SK-N-SH (cell line): ENCODE measurements around the gene RPS6KA2. TPM values are rescaled to one million over a fixed set of nuclear protein-coding genes. Genes with fewer than 3 reads are reported as not detected.

Experiments
- CTCF ChIA-PET: fragments of 300-600, 350-600 bp; formaldehyde crosslinking; extraction: SDS; loops from one replicate; lab custom pipeline; 2021; lab: Yijun Ruan, JAX
- POLR2A ChIA-PET: fragments of 350-600 bp; sonication (Branson Sonifier 250); formaldehyde crosslinking; extraction: SDS; loops from one replicate; lab custom pipeline; 2020; ENCODE audit warnings: antibody characterized with exemption, inconsistent platforms; lab: Yijun Ruan, JAX
- DNase-seq: peaks from one replicate; pipeline ENCODE4 v3.0.0; 2012
- H2AFZ ChIP-seq: fragments of 200-600 bp; sonication (generic); 2 replicates; pipeline ENCODE4 v1.8.1; 2016; ENCODE audit warnings: antibody characterized with exemption, mild to moderate bottlenecking, low read depth
- H3F3A ChIP-seq: fragments of 200-600 bp; sonication (generic); replicated peaks from 2 replicates; pipeline ENCODE3; 2016; ENCODE audit warnings: antibody characterized with exemption, mild to moderate bottlenecking; ENCODE audit not compliant: insufficient read depth
- H3K27ac ChIP-seq, 2 experiments: fragments of 200-500 bp in 1 of 2; fragments of 200-600 bp in 1 of 2; sonication (Bioruptor generic) in 1 of 2; sonication (generic), shearing (Covaris generic) in 1 of 2; 2 replicates each; pipeline versions ENCODE4 v1.5.1 to v1.6.1; 2014 to 2016; ENCODE audit warnings: low read depth in 2 of 2, inconsistent platforms in 1 of 2, low read length in 1 of 2, mild to moderate bottlenecking in 1 of 2, mixed read lengths in 1 of 2
- H3K27me3 ChIP-seq: fragments of 200-600 bp; sonication (generic), shearing (Covaris generic); 2 replicates; pipeline ENCODE4 v1.6.1; 2016; ENCODE audit warnings: mixed run types; ENCODE audit not compliant: insufficient read depth
- H3K36me3 ChIP-seq, 2 experiments: fragments of 200-500 bp in 1 of 2; fragments of 200-600 bp in 1 of 2; sonication (Bioruptor generic) in 1 of 2; sonication (generic) in 1 of 2; replicated peaks in 1 of 2; 2 replicates each; pipeline versions ENCODE3 to v1.5.1; 2014 to 2016; ENCODE audit warnings: low read length in 1 of 2, mild to moderate bottlenecking in 1 of 2; ENCODE audit not compliant: insufficient read depth in 2 of 2, control insufficient read depth in 1 of 2
- H3K4me1 ChIP-seq, 2 experiments: fragments of 200-500 bp in 1 of 2; fragments of 200-600 bp in 1 of 2; sonication (Bioruptor generic) in 1 of 2; sonication (generic), shearing (Covaris generic) in 1 of 2; 2 replicates each; pipeline versions ENCODE4 v1.5.1 to v1.6.1; 2014 to 2016; ENCODE audit warnings: low read depth in 1 of 2, low read length in 1 of 2, mixed run types in 1 of 2; ENCODE audit not compliant: insufficient read depth in 2 of 2, control insufficient read depth in 1 of 2
- H3K4me2 ChIP-seq: fragments of 200-600 bp; sonication (generic), shearing (Covaris generic); 2 replicates; pipeline ENCODE4 v1.6.1; 2017; ENCODE audit warnings: mixed run types
- H3K4me3 ChIP-seq, 2 experiments: fragments of 200-500 bp in 1 of 2; fragments of 200-600 bp in 1 of 2; sonication (Bioruptor generic) in 1 of 2; sonication (generic), shearing (Covaris generic) in 1 of 2; 2 replicates each; pipeline versions ENCODE4 v1.5.1 to v1.8.1; 2014 to 2016; ENCODE audit warnings: low read depth in 2 of 2, inconsistent platforms in 1 of 2, low read length in 1 of 2, mild to moderate bottlenecking in 1 of 2, mixed read lengths in 1 of 2, moderate library complexity in 1 of 2
- H3K79me2 ChIP-seq: fragments of 200-600 bp; sonication (generic); 2 replicates; pipeline ENCODE4 v1.8.1; 2017; ENCODE audit warnings: mild to moderate bottlenecking; ENCODE audit not compliant: insufficient read depth
- H3K9ac ChIP-seq: fragments of 200-600 bp; sonication (generic); 2 replicates; pipeline ENCODE4 v1.6.1; 2017; ENCODE audit warnings: mixed run types
- H3K9me2 ChIP-seq: fragments of 200-600 bp; sonication (generic); 2 replicates; pipeline ENCODE4 v1.6.1; 2017; ENCODE audit warnings: mixed run types
- H3K9me3 ChIP-seq: fragments of 200-600 bp; sonication (generic); 2 replicates; pipeline ENCODE4 v1.6.1; 2017; ENCODE audit warnings: mixed run types, mild to moderate bottlenecking, moderate library complexity
- H4K20me1 ChIP-seq: fragments of 200-600 bp; sonication (generic); 2 replicates; pipeline ENCODE4 v1.6.1; 2017; ENCODE audit warnings: mild to moderate bottlenecking, mixed run types; ENCODE audit not compliant: insufficient read depth
- CHD2 ChIP-seq: fragments of 150-350 bp; IDR thresholded peaks from 2 replicates; pipeline ENCODE4 v1.6.1; 2018; ENCODE audit warnings: low read length; ENCODE audit not compliant: partially characterized antibody
- EP300 ChIP-seq, 2 experiments: IDR thresholded peaks; 2 replicates each; pipeline versions ENCODE4 v1.4.0 to v1.6.1; 2012; ENCODE audit warnings: borderline replicate concordance in 1 of 2, low read depth in 1 of 2, low read length in 1 of 2
- FOXJ3 ChIP-seq: sonication (generic); formaldehyde crosslinking; IDR thresholded peaks from 2 replicates; pipeline ENCODE4 v1.5.1; 2020; ENCODE audit warnings: mild to moderate bottlenecking, missing genetic modification reagents
- GATA2 ChIP-seq: sonication (generic); formaldehyde crosslinking; IDR thresholded peaks from 2 replicates; pipeline ENCODE4 v1.5.0; 2020; ENCODE audit warnings: mild to moderate bottlenecking, missing genetic modification reagents
- MAX ChIP-seq: IDR thresholded peaks from 2 replicates; pipeline ENCODE4 v1.4.0; 2012; ENCODE audit warnings: low read depth
- NRF1 ChIP-seq: IDR thresholded peaks from 2 replicates; pipeline ENCODE4 v1.6.1; 2012; ENCODE audit warnings: low read depth, mild to moderate bottlenecking, low read length
- PBX3 ChIP-seq: IDR thresholded peaks from 2 replicates; pipeline ENCODE4; 2012
- POLR2AphosphoS5 ChIP-seq: IDR thresholded peaks from 2 replicates; pipeline ENCODE4 v1.6.1; 2012; ENCODE audit warnings: low read depth, low read length
- RAD21 ChIP-seq: IDR thresholded peaks from 2 replicates; pipeline ENCODE4 v1.6.1; 2012; ENCODE audit warnings: mild to moderate bottlenecking, low read length
- REST ChIP-seq: IDR thresholded peaks from 2 replicates; pipeline ENCODE4 v1.6.1; 2012; ENCODE audit warnings: mild to moderate bottlenecking, low read depth, low read length, moderate library complexity
- RFX5 ChIP-seq: IDR thresholded peaks from 2 replicates; pipeline ENCODE4 v1.6.1; 2012; ENCODE audit warnings: mild to moderate bottlenecking, improper control_type of control experiment, low read length
- RXRA ChIP-seq: IDR thresholded peaks from 2 replicates; pipeline ENCODE4 v1.4.0; 2012; ENCODE audit warnings: low read depth, mild to moderate bottlenecking, borderline replicate concordance
- USF1 ChIP-seq: IDR thresholded peaks from 2 replicates; pipeline ENCODE4 v1.4.0; 2012; ENCODE audit warnings: low read depth, borderline replicate concordance
- WGBS: methylation state at CpG from one replicate; pipeline ENCODE4 v1.1.6; 2017; ENCODE audit warnings: low lambda C conversion rate; 5-methylcytosine and 5-hydroxymethylcytosine counted together
- polyA plus RNA-seq, 3 experiments: library from polyadenylated mRNA; depleted of rRNA; stranded (reverse); fragments of >200 nt; gene quantifications; 2 replicates each; pipeline ENCODE4 v1.2.3, GENCODE V29; 2012

Gene RPS6KA2
- polyA plus RNA-seq, 1 of the 3 experiments (the other 2 are of a cell fraction): 59.5 TPM

- Histone ChIP-seq H3K9me3 (no peaks in the 10 kb centered on the region), H4K20me1 (no peaks in the 10 kb centered on the region), H3K79me2 (no peaks in the 10 kb centered on the region), H3F3A (no peaks in the 10 kb centered on the region), H3K4me3 (no peak overlapping the region), H3K27me3 (no peaks in the 10 kb centered on the region; the same call in 1 of the 2 replicates), H3K27ac (no peak overlapping the region), H3K9me2 (no peaks in the 10 kb centered on the region), H2AFZ (no peak overlapping the region)
- 81% methylated on average over 24 of the region's 34 CpGs for WGBS
- CTCF ChIA-PET: interaction anchor here (0.7 to 1.0 kb wide), 4 partner anchors 11 to 118 kb away, joined by 3 read pairs; no protein-coding TSS in a partner anchor
- TF ChIP-seq FOXJ3 (CRISPR knock-in tag) (no peak), RXRA (no peak), RFX5 (no peak), USF1 (no peak), POLR2AphosphoS5 (no peak), CHD2 (no peak), NRF1 (no peak), EP300 (IDR thresholded peaks at IDR 0.05; ENCODE audit: borderline replicate concordance in 1 of 2, low read depth in 1 of 2, low read length in 1 of 2) (no peak), RAD21 (no peak), REST (no peak), PBX3 (no peak), GATA2 (CRISPR knock-in tag) (no peak), MAX (no peak)
- TF ChIP-seq, all 33 proteins: peak for 0
- Histone ChIP-seq H3K9ac (no peak overlapping the region), H3K4me1 (peaks cover 0 to 40% of the 10 kb centered on the region in 2 experiments; a peak in 2 of 4 replicates), H3K4me2 (no peak overlapping the region), H3K36me3 (no peaks in the 10 kb centered on the region)
- POLR2A ChIA-PET: no interaction called here
- no peak for DNase-seq
Observed at GRCh38 chr6:166656230-166657151, 29.4 kb upstream of the RPS6KA2 start.
